Measurements from ENCODE around the gene ZFPM1.

Gene ZFPM1

DNA sequence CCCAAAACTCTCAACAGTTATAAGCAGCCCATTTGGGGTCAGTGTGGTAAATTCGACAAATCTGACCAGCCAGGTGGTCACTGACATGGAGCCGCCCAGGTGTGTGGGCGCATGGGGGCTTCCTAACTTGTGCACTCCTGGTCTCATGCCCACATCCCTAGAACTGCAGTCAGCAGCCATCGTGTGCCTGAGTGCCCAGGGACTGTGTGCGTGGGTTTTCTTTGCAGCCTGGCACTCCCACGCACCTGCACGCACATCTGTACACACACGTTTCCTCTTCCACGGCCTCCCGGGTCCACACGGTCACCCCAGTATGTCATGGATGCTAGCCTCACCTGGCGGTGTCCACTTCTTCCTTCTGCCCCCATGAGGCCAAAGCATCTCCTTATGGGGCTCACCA, 78.3 kb downstream of the ZFPM1 start:
- TF ChIP-seq, protein P1, sequence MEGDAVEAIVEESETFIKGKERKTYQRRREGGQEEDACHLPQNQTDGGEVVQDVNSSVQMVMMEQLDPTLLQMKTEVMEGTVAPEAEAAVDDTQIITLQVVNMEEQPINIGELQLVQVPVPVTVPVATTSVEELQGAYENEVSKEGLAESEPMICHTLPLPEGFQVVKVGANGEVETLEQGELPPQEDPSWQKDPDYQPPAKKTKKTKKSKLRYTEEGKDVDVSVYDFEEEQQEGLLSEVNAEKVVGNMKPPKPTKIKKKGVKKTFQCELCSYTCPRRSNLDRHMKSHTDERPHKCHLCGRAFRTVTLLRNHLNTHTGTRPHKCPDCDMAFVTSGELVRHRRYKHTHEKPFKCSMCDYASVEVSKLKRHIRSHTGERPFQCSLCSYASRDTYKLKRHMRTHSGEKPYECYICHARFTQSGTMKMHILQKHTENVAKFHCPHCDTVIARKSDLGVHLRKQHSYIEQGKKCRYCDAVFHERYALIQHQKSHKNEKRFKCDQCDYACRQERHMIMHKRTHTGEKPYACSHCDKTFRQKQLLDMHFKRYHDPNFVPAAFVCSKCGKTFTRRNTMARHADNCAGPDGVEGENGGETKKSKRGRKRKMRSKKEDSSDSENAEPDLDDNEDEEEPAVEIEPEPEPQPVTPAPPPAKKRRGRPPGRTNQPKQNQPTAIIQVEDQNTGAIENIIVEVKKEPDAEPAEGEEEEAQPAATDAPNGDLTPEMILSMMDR (conservative IDR thresholded peaks at IDR 0.05) = no peak
- TF ChIP-seq ZFX (IDR thresholded peaks at IDR 0.05) = no peak
- H3K27ac ChIP-seq = no peak overlapping the region

DNA sequence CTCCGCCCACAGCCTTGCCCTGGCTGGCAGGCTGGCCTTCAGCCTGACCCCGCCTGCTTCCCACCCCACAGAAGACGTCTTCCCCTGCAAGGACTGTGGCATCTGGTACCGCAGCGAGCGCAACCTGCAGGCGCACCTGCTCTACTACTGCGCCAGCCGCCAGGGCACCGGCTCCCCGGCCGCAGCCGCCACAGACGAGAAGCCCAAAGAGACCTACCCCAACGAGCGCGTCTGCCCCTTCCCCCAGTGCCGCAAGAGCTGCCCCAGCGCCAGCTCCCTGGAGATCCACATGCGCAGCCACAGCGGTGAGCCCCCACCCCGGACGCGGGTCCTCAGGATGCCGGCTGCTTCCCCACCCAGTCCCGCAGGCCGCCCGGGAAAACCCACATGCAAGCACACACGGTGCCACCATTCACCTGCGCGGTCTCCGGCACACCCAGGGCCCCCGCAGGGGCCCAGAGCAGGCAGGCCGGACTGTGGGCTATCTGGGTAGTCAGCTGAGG, 78.9 kb downstream of the ZFPM1 start:
- H3K27ac ChIP-seq = no peak overlapping the region
- TF ChIP-seq, protein P1 (conservative IDR thresholded peaks at IDR 0.05) = no peak
- no peak for TF ChIP-seq ZFX (IDR thresholded peaks at IDR 0.05)

DNA sequence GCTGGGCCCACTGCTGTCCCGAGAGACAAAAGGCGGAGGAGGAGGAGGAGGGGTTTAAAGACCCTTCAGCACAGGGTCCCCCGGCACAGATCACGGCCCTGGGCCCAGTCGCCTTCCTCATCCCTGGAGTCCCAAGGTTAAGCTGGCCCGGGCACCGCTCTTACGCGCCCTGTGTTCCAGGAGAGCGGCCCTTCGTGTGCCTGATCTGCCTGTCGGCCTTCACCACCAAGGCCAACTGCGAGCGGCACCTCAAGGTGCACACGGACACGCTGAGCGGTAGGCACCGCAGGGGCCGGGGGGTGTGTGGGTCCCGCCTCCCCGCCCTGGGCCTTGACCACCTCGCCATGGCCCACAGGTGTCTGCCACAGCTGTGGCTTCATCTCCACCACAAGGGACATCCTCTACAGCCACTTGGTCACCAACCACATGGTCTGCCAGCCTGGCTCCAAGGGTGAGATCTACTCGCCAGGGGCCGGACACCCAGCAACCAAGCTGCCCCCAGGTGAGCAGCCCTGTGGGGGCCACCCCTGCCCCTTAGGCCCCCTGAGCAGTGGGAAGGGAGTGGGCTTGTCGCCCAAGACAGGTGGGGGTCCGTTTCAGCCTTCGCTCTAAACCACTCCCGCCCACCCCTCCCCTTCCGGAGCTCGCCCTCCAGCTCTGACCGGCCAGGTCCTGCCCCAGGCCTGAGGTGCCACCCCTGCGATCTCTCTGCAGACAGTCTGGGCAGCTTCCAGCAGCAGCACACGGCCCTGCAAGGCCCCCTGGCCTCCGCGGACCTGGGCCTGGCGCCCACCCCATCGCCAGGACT, 79.6 kb downstream of the ZFPM1 start:
- TF ChIP-seq, protein P1 (conservative IDR thresholded peaks at IDR 0.05) = no peak
- H3K27ac ChIP-seq = peak overlapping the region; percentile 89; the same call in 1 of the 2 replicates

DNA sequence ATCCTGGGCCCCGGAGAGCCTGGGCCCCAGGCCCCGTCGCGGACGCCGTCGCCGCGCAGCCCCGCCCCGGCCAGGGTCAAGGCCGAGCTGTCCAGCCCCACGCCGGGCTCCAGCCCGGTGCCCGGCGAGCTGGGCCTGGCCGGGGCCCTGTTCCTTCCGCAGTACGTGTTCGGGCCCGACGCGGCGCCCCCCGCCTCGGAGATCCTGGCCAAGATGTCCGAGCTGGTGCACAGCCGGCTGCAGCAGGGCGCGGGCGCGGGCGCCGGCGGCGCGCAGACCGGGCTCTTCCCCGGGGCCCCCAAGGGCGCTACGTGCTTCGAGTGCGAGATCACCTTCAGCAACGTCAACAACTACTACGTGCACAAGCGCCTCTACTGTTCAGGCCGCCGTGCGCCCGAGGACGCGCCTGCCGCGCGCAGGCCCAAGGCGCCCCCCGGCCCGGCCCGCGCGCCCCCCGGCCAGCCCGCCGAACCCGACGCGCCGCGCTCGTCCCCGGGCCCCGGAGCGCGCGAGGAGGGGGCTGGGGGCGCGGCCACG, 80.4 kb downstream of the ZFPM1 start:
- TF ChIP-seq, protein P1 (conservative IDR thresholded peaks at IDR 0.05) = no peak
- peak; percentile 34; the same call in 1 of the 2 replicates for TF ChIP-seq ZFX (IDR thresholded peaks at IDR 0.05)
- H3K27ac ChIP-seq = peak overlapping the region; percentile 89

GRCh38 chr16:88533932-88534637, 81.0 kb downstream of the ZFPM1 start:
- TF ChIP-seq, protein P1 (conservative IDR thresholded peaks at IDR 0.05) = no peak
- no peak for TF ChIP-seq ZFX (IDR thresholded peaks at IDR 0.05)
- H3K27ac ChIP-seq = peak overlapping the region; percentile 89

DNA sequence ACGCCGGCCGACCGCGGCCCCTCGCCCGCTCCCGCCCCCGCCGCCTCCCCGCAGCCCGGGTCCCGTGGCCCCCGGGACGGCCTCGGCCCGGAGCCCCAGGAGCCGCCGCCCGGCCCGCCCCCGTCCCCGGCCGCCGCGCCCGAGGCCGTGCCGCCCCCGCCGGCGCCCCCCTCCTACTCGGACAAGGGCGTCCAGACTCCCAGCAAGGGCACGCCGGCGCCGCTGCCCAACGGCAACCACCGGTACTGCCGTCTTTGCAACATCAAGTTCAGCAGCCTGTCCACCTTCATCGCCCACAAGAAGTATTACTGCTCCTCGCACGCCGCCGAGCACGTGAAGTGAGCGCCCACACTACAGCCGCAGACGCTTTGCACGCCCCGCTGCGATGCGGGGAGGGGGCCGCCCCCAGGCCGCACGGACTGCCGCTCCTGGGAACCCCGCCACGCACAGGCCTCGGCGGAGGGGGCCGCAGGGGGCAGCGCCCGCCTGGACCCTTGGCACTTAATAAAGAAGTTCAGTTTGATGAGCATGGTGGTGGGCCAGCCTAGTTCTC, 81.6 kb downstream of the ZFPM1 start:
- H3K27ac ChIP-seq = peak overlapping the region; percentile 89
- TF ChIP-seq, protein P1 (conservative IDR thresholded peaks at IDR 0.05) = no peak; the same call in 1 of the 2 replicates
- TF ChIP-seq ZFX (IDR thresholded peaks at IDR 0.05) = 0 out of 2 replicates have a peak, but pooled peaks have one; percentile 2
